NCI-H2196 treated with DMSO at 0.1 percent for 48 hours (cell line): ENCODE results near the gene GRIA1.

Experiments used
- DNase-seq: peaks from one replicate; lab custom pipeline; 2025; ENCODE audit not compliant: unreplicated experiment; lab: John Stamatoyannopoulos, UW

Gene GRIA1

GRCh38 chr5:153655201-153655510, 164.7 kb downstream of the GRIA1 start:
- no peak for DNase-seq

GRCh38 chr5:153658149-153658548, 167.7 kb downstream of the GRIA1 start:
- no peak for DNase-seq

GRCh38 chr5:153658606-153659005, 168.1 kb downstream of the GRIA1 start:
- no peak for DNase-seq

DNA sequence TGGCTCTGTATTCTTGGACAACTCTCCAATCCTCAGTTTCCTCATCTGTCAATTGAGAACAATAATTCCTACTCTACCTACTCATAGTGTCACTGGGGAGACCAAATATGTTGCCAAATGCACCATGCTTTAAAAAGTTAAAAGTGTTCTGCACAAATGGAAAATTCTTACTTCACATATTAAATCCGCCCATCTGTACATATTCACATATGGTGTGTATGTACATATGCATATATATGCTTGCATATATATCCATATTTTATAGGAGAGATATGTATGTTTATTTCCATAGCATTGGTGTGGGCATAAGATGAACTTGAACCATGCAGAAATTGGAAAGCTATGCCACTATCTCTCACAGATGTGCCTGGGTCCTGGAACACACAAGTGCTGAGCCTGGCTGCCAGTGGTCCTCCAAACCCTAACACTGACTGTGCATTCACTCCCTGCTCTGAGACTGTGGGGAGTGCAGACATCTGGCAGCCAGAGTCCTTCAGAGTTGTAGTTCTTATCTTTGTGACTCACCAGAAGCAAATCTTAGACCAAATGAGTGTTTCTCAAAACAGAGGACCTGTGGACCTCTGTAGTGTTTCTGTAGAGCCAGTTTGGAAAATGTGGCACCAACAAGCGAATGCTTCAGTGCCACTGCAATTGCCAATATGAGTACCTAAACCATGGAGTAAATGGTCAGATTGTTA, 168.7 kb downstream of the GRIA1 start:
- DNase-seq, result no peak

DNA sequence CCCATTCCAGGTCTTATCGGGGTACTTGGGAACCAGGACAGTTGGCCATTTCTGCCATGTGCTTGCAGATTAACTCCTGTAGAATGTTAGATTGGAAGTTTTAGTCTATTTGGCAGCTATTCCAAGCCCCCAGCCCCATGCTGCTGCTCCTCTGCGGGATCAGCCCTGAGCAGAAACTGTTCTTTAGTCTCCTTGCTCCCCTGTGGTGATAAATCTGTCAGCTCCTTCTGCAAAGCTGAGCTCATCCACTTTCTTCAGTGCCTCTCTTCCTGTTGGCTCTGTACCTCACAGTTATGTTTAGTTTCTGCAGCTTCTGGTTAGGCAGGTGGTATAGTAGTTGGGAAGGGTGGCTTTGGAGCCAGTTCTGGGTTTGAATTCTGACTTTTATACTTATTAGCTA, 170.4 kb downstream of the GRIA1 start:
- DNase-seq, result no peak

DNA sequence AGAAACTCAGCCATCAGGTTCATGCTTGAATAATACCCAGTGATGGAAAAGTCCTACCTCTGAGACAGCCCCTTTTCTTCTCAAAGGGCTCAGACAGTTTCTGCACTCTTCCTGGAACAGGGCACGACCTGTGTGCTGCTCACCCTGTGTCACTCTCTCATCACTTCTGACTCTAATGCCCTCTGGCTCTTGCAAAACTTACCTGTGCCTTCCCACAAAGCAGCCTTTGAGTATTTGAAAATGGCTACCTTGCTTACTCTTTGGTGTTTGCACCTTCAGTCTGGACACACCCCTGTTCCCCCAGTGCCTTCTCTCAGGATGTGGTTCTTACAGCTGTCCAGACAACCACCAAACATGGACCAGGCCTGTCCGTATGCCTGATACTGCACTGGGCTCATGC, 171.4 kb downstream of the GRIA1 start:
- no peak for DNase-seq

DNA sequence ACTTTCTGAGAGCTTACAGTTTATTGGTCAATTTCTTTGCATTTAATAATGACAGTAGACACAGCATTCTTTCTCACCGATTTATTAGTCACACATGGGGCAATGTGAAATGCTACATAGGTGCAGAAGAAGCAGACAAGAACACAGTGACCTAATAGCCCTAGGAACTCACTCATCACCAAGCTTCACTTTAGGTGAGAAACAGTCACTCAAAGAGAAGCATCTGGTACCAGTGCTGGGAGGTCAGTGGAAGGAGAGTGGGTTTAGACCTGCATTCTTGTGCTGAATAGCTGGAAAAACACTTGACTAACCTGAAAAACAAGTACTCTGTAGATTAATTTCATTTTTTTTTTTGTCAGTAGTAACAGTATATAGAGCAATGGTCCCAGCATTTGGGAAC, 179.6 kb downstream of the GRIA1 start:
- no peak for DNase-seq

- DNase-seq, result no peak
These were observed 181.3 kb downstream of the GRIA1 start for GRCh38 chr5:153671653-153672346.

- no peak for DNase-seq
These were observed 182.0 kb downstream of the GRIA1 start for GRCh38 chr5:153672347-153673090.

- no peak for DNase-seq
These were observed 183.9 kb downstream of the GRIA1 start for GRCh38 chr5:153674356-153674755.

DNA sequence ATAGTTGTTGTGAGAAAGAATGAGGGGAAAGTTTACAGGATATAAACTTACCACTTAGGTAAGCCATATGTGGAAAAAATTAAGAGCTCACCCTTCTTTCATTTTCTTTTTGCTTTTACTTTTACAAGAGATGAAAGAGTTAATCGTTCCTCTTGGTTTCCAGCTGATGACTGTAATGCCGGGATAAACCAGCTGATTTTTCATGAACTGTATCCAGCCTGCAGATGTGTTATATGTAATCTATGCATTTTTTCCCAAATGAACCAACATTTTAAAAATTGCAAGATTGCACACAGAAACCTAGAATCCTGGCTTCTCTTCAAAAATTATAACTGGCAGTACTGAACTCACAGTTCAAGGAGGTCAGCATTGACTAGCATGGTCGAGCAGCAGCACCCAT, 185.9 kb downstream of the GRIA1 start:
- no peak for DNase-seq

DNA sequence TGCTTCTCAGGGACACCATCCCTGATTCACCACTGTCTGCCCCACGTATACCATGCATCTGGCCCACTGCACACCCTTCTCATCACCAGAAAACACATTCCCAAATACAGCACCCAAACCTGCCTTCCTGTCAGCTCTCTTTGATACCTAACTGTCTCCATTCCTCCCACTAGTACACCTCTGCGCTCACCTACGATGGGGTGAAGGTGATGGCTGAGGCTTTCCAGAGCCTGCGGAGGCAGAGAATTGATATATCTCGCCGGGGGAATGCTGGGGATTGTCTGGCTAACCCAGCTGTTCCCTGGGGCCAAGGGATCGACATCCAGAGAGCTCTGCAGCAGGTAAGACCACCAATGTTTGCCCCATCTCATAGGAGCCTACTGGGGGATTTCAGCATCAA, 186.4 kb downstream of the GRIA1 start:
- DNase-seq, result no peak

DNA sequence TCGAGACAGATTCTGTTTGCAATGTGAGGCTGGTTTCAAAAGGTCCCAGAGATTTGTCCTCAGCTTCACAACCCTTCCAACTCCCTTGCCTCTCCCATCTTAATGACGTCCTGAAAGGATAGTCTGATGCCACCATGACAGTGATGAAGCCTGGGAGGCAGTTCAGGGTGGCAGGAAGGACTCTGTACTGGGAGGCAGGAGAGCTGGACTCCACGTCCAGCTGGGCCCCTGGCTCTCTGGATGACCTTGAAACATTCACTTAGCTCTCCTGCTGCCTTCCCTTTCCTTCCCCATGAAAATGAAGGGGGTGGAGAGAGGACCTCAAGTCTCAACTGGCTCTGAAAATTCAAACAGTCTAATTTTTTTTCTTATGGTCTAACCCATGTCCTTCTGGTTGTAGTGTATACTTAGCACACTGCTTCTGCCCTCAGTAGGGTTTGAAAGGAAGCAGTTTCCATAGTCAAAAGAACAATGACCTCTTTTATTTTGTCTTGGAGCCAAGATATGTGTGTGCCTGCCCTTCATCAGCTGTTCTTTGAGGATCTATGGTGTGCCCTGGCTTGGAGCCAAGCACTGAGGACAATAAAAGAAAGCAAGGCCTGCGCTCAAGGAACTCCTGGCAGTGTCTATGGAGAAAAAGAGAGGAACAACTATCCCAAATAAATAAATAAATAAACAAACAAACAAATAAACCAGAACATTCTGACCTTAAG, 188.3 kb downstream of the GRIA1 start:
- no peak for DNase-seq

- DNase-seq, result no peak
These were observed 199.8 kb downstream of the GRIA1 start for GRCh38 chr5:153690236-153690635.

DNA sequence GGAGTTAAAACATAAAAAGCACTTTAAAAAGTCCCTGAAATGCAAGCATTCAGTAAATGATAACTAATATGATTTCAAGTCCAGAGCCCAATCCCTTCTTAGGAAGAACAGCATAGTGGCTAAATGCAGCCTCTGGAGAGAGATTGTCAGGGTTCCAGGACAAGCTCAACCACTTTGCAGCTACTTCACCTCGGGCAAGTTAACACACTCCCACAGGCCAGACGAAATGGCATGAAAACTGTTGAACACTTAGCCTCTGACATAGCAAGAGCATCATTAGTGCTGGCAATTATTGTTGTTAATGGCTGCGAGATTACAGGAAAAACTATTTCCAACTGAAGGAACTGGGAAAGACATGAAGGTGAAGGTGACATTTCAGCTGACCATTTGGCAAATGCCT, 205.8 kb downstream of the GRIA1 start:
- no peak for DNase-seq

- no peak for DNase-seq
These were observed 208.6 kb downstream of the GRIA1 start for GRCh38 chr5:153699035-153699434.

DNA sequence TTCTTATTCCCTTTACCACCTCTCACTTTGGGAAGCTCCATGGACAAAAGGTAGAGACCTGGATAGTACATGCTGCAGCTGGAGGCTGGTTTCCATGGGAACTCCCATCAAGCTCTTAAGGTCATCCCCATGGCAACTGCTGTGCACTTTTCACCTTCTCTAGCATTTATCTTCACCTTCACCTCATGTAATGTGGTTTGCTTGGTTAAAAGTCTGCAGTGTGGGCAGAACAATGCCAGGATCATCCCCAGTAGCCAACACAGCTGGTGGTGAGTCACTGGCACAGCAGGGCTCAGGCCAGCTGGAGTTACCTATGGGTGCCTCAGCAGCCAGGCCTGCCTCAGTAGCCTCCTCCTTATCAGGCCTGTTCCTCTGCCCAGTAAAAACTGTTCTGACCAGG, 210.5 kb downstream of the GRIA1 start:
- DNase-seq, result peak; percentile 51

DNA sequence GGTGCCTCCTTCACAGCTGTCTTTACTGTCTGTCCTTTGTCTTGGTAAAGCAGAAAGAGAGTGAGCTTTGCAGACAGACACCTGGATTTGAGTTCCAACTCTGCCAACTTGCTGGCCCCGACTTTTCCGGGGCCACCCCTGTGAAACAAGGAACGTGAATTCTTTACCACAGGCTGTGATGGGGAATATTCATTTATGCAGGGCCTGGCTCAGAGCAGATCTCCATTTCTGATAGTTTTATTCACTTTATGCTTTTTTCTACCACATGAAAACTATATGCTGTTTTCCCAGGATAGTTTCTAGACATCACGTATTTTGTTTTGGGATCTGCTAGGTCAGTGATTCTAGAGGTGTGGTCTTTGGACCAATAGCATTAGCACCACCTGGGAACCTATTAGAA, 211.8 kb downstream of the GRIA1 start:
- no peak for DNase-seq

DNA sequence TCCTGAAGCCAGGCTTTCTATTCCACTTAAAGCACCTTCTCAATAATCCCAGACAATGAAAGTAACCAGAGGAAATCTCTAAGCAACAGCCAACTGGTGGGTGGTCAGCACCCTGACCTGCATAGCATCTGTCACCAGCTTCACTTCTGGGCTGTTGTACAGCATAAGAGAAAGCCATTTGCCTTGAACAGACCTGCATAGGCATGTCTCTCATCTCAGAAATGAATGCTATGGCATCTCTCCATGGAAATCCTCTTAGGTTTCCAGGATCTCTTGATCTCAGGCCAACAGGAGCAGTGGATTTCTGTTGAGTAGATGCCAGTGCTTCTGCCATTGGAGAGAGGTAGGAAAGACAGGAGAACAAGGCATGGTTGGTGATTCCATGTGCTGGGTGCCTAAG, 213.6 kb downstream of the GRIA1 start:
- no peak for DNase-seq

- no peak for DNase-seq
These were observed 217.2 kb downstream of the GRIA1 start for GRCh38 chr5:153707626-153708025.

GRCh38 chr5:153711755-153712154, 221.3 kb downstream of the GRIA1 start:
- DNase-seq, result no peak

GRCh38 chr5:153712946-153713345, 222.5 kb downstream of the GRIA1 start:
- no peak for DNase-seq
